AG04450 (cell line): ENCODE measurements around the gene CPVL. TPM values are rescaled to one million over a fixed set of nuclear protein-coding genes. Genes with fewer than 3 reads are reported as not detected.

ENCODE experiments used
- CTCF ChIA-PET: fragments of 300-600, 350-600 bp; formaldehyde crosslinking; extraction: SDS; loops from one replicate; lab custom pipeline; 2022; ENCODE audit warnings: antibody characterized with exemption, inconsistent platforms; lab: Charles Lee
- POLR2A ChIA-PET: fragments of 350-600 bp; formaldehyde crosslinking; extraction: SDS; loops from one replicate; lab custom pipeline; 2021; ENCODE audit warnings: antibody characterized with exemption, inconsistent platforms; lab: Yijun Ruan, JAX
- DNase-seq: peaks from one replicate; pipeline ENCODE4 v3.0.0-alpha.2; 2011; ENCODE audit warnings: low read depth, low spot score
- H3K27ac ChIP-seq: one replicate; pipeline ENCODE4 v1.5.1; 2012; ENCODE audit warnings: low read depth, low read length, control low read depth
- H3K27me3 ChIP-seq: one replicate; pipeline ENCODE4 v1.6.0; 2012; ENCODE audit warnings: low read length; ENCODE audit not compliant: control insufficient read depth, insufficient read depth
- H3K4me3 ChIP-seq: 2 replicates; pipeline ENCODE4 v1.5.1; 2011; ENCODE audit warnings: mild to moderate bottlenecking, low read depth, low read length, control low read depth
- H3K9me3 ChIP-seq: 2 replicates; pipeline ENCODE4 v1.5.1; 2012; ENCODE audit warnings: low read length; ENCODE audit not compliant: control insufficient read depth, insufficient read depth
- CTCF ChIP-seq: IDR thresholded peaks from 2 replicates; pipeline ENCODE4 v1.5.1; 2011; ENCODE audit warnings: low read depth, low read length, control low read depth, inconsistent platforms
- polyA plus RNA-seq: library from polyadenylated mRNA; depleted of rRNA; stranded (reverse); fragments of >200 nt; gene quantifications from 2 replicates; pipeline ENCODE4 v1.2.3, GENCODE V29; 2011; rRNA removed

The CPVL gene
- polyA plus RNA-seq, 1 experiment, result not detected

DNA sequence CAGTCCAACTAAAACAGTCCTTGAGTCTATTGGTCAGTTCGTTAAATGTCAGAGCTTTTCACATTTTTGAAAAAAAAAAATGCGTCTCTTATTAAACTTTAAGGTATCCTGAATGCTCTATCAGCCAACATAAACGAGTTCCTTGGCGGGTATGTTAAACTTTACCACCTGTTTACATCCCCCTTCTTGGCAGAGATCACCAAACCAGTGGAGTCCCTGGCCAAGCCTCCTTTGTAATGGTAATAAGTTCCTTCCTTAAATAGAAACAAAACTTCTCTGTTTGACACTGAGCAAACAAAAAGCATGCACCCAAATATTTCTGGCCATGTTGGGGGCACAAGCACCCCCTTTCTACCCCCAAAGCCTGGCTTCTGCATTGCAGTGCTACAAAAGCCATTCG lies 191.4 kb downstream of the CPVL start:
- Histone ChIP-seq H3K27ac (no peak overlapping the region), H3K27me3 (peaks cover 50% of the 10 kb centered on the region), H3K4me3 (no peak overlapping the region), H3K9me3 (peaks cover 20% of the 10 kb centered on the region; the same call in 1 of the 2 replicates)
- POLR2A ChIA-PET, result no interaction called here
- CTCF ChIA-PET, result interaction anchor here (2.7 to 3.1 kb wide), 2 partner anchors 28 to 33 kb away, joined by 17 to 18 read pairs; no protein-coding TSS in a partner anchor
- no peak for DNase-seq
- TF ChIP-seq CTCF, result no peak

DNA sequence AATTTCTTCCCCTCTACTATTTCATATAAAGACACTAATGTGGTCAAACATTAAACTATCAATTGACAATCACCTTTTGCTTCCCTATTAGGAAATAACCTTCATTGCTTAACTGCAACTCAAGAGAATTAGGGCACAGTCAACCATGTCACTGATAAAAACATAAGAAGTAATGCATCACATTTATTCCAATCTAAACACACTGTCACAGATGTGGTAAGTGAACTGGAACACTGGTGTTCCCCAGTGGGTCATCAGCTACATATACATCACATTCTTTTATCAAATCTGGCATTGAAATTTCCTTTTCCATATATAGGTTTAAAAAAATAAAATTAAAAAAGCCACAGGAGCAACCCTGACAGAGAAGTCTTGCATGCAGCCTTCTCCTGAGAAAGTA lies 191.9 kb downstream of the CPVL start:
- DNase-seq, result no peak
- CTCF ChIA-PET, result interaction anchor here (2.7 to 3.1 kb wide), 2 partner anchors 27 to 32 kb away, joined by 17 to 18 read pairs; no protein-coding TSS in a partner anchor
- Histone ChIP-seq H3K9me3 (peaks cover 20% of the 10 kb centered on the region; the same call in 1 of the 2 replicates), H3K27me3 (peaks cover 50% of the 10 kb centered on the region), H3K4me3 (no peak overlapping the region), H3K27ac (no peak overlapping the region)
- POLR2A ChIA-PET, result no interaction called here
- no peak for TF ChIP-seq CTCF

- Histone ChIP-seq H3K27ac (no peak overlapping the region), H3K27me3 (peaks cover 44% of the 10 kb centered on the region), H3K4me3 (no peak overlapping the region), H3K9me3 (peaks cover 20% of the 10 kb centered on the region; the same call in 1 of the 2 replicates)
- DNase-seq, result no peak
- ChIA-PET POLR2A (no interaction called here), CTCF (interaction anchor here (0.6 to 2.7 kb wide), 4 partner anchors 27 to 564 kb away, joined by 4 to 18 read pairs (median 13); no protein-coding TSS in a partner anchor)
- TF ChIP-seq CTCF, result no peak
Measured at GRCh38 chr7:28953633-28954032, 192.7 kb downstream of the CPVL start.

Other genes starting within 250 kb of the CPVL start
- gene TRIL, start 188.2 kb downstream of the CPVL start, polyA plus RNA-seq, result 0.15 and 0.16 TPM in 2 replicates
- gene CHN2, start 48.2 kb upstream of the CPVL start, polyA plus RNA-seq, result not detected in 2 replicates